ENCODE data around the gene PRDM2. TPM values are rescaled to one million over a fixed set of nuclear protein-coding genes. Genes with fewer than 3 reads are reported as not detected.

Gene PRDM2
- 3.6 and 4.0 TPM in 2 replicates for total RNA-seq (2016; rRNA removed; fragmentation: Illumina TruSeq; extraction: Trizol)
- 3.6 and 3.9 TPM in 2 replicates for total RNA-seq (2016; cell fraction: cytosol; rRNA removed; fragmentation: Illumina TruSeq; extraction: Trizol; ENCODE audit: low read depth)
- total RNA-seq (2016; cell fraction: insoluble cytoplasmic fraction; rRNA removed; fragmentation: Illumina TruSeq; extraction: Trizol), result 4.0 and 4.3 TPM in 2 replicates
- total RNA-seq (2016; cell fraction: membrane; rRNA removed; fragmentation: Illumina TruSeq; extraction: Trizol), result 3.9 and 4.8 TPM in 2 replicates
- total RNA-seq (2016; cell fraction: nucleus; rRNA removed; fragmentation: Illumina TruSeq; extraction: Trizol), result 7.4 and 9.1 TPM in 2 replicates
- 6.5 and 6.8 TPM in 2 replicates for polyA plus RNA-seq (2011; rRNA removed)
- polyA plus RNA-seq (2011; cell fraction: cytosol; rRNA removed), result 4.1 and 4.3 TPM in 2 replicates
- polyA plus RNA-seq (2011; cell fraction: nucleus; rRNA removed), result 13.7 and 17.1 TPM in 2 replicates
- 5.2 and 6.3 TPM in 2 replicates for polyA plus RNA-seq (2012)
- polyA plus RNA-seq (2016; cell fraction: cytosol; fragmentation: Illumina TruSeq; extraction: Trizol; ENCODE audit: low read depth), result 1.1 and 1.3 TPM in 2 replicates
- 3.8 and 4.7 TPM in 2 replicates for polyA plus RNA-seq (2016; cell fraction: insoluble cytoplasmic fraction; fragmentation: Illumina TruSeq; extraction: Trizol; ENCODE audit: low read depth)
- polyA plus RNA-seq (2016; cell fraction: membrane; fragmentation: Illumina TruSeq; extraction: Trizol; ENCODE audit: low read depth), result 1.6 and 2.2 TPM in 2 replicates
- 14.2 and 19.0 TPM in 2 replicates for polyA plus RNA-seq (2016; cell fraction: nucleus; fragmentation: Illumina TruSeq; extraction: Trizol; ENCODE audit: insufficient read depth, low read depth)
- 5.8 and 6.6 TPM in 2 replicates for polyA minus RNA-seq (2011; rRNA and poly(A)+ RNA removed; ENCODE audit: low replicate concordance)
- 4.5 and 5.1 TPM in 2 replicates for polyA minus RNA-seq (2011; cell fraction: cytosol; rRNA and poly(A)+ RNA removed)
- polyA minus RNA-seq (2011; cell fraction: nucleus; rRNA and poly(A)+ RNA removed), result 22.0 and 25.0 TPM in 2 replicates
- percentile 62 among the genes with signal in this experiment for Bru-seq, nascent RNA
- percentile 65 among the genes with signal in this experiment for BruChase-seq, experiment 1, labeled RNA remaining after a 6-hour chase
- percentile 64 among the genes with signal in this experiment for BruChase-seq, experiment 2, labeled RNA remaining after a 2-hour chase
- long read RNA-seq, experiment 1, partial matches to known transcripts, result 2 of 2 reads
- long read RNA-seq, experiment 1, other reads (novel, unspliced or antisense), result 0 of 2 reads
- long read RNA-seq, experiment 2, partial matches to known transcripts, result 1 of 5 reads
- long read RNA-seq, experiment 2, other reads (novel, unspliced or antisense), result 4 of 5 reads

- CTCF ChIA-PET (ENCODE audit: low intra/inter-chr PET ratio, low total read pairs), result no interaction called here
- intact Hi-C loops (cut with micrococcal nuclease; ENCODE audit: unreplicated experiment) (no loop called here), in situ Hi-C loops (cut with HindIII; ENCODE audit: extremely low pct_ligation_motif_present, low pct_unique_long_range_greater_than_20kb) (no loop called here)
- POLR2A ChIA-PET, result no interaction called here
- DNase-seq (ENCODE audit: low spot score), result no peak
- H3K36me3 ChIP-seq (replicated peaks in 1 of 2; ENCODE audit: control insufficient read depth in 1 of 2, insufficient read depth in 2 of 2, low read length in 2 of 2), result no peaks in the 10 kb centered on the region
- FAIRE-seq, result no peak
- H3K4me3 ChIP-seq (replicated peaks in 1 of 3; ENCODE audit: insufficient read depth in 1 of 3, low read depth in 2 of 3, low read length in 3 of 3), result no peak within 1 kb of the TSS
- no TSS peak for BruUV-seq (replicated peaks)
- H3K4me2 ChIP-seq (ENCODE audit: low read depth, low read length), result no peak within 1 kb of the TSS
- 86% methylated on average over 61 of the region's 87 CpGs for WGBS (ENCODE audit: low lambda C conversion rate)
- no peaks in the 10 kb centered on the region for H4K20me1 ChIP-seq (ENCODE audit: insufficient read depth, low read length)
- no peaks in the 10 kb centered on the region for H3K4me1 ChIP-seq (ENCODE audit: insufficient read depth, low read length)
- no peak within 1 kb of the TSS for H3K27ac ChIP-seq (ENCODE audit: extremely low read length, insufficient read depth, low read length)
- peaks cover 4% of the 10 kb centered on the region; the same call in 1 of the 2 replicates for H3K9me3 ChIP-seq (ENCODE audit: low read length)
- H3K79me2 ChIP-seq (ENCODE audit: insufficient read depth, low read length), result no peaks in the 10 kb centered on the region
- H3K9ac ChIP-seq (ENCODE audit: insufficient read depth, low read depth, low read length), result no peak within 1 kb of the TSS
- H3K27me3 ChIP-seq (ENCODE audit: control insufficient read depth in 1 of 2, insufficient read depth in 2 of 2, low read length in 2 of 2), result peaks cover 1 to 20% of the 10 kb centered on the region in 2 experiments; a peak in 3 of 5 replicates
- no peak within 1 kb of the TSS for H2AFZ ChIP-seq (ENCODE audit: low read length)
- ATAC-seq, result no peak
- TF ChIP-seq SOX13 (IDR thresholded peaks at IDR 0.05) (no peak), SOX13 (CRISPR knock-in tag; conservative IDR thresholded peaks at IDR 0.05 in 1 of 2, IDR thresholded peaks at IDR 0.05 in 1 of 2) (no peak), ATF3 (CRISPR knock-in tag; IDR thresholded peaks at IDR 0.05) (no peak), ZBTB10 (CRISPR knock-in tag; IDR thresholded peaks at IDR 0.05; ENCODE audit: borderline replicate concordance) (no peak), SALL1 (CRISPR knock-in tag; IDR thresholded peaks at IDR 0.05) (no peak), RBM39 (IDR thresholded peaks at IDR 0.05; ENCODE audit: low read depth, low read length, poor library complexity, severe bottlenecking) (no peak), ATRX (CRISPR knock-in tag; IDR thresholded peaks at IDR 0.05; ENCODE audit: borderline replicate concordance) (no peak), PBX2 (CRISPR knock-in tag; IDR thresholded peaks at IDR 0.05) (no peak), MAFF (IDR thresholded peaks at IDR 0.05; ENCODE audit: low read depth, low read length) (no peak), ZNF354B (CRISPR knock-in tag; IDR thresholded peaks at IDR 0.05) (no peak), ZNF607 (CRISPR knock-in tag; IDR thresholded peaks at IDR 0.05; ENCODE audit: borderline replicate concordance) (no peak), MLLT10 (CRISPR knock-in tag; IDR thresholded peaks at IDR 0.05) (no peak)
Observed at GRCh38 chr1:13699936-13700520, at the start of gene PRDM2. Gene PRDM2 (plus strand): TSS chr1:13700188. CDS start chr1:13715606, 15,418 bp downstream.

All from HepG2 (cell line).